Adrenal gland (tissue), 12 donors: ENCODE measurements around the gene NSMCE1. TPM values are rescaled to one million over a fixed set of nuclear protein-coding genes. Genes with fewer than 3 reads are reported as not detected.

Source experiments
- DNase-seq, 7 donors: peaks; one replicate each; pipeline ENCODE4 v3.0.0-alpha.2; 2019 to 2020
- H3K27ac ChIP-seq, 5 donors: fragments of 200-600 bp; sonication (generic) in 4 of 5; 1 replicate in 3 of 5; 2 replicates in 2 of 5; pipeline versions ENCODE4 v1.5.1 to v1.8.0; 2016 to 2020; ENCODE audit warnings: mild to moderate bottlenecking in 1 of 5
- H3K27me3 ChIP-seq: fragments of 200-600 bp; 2 replicates; pipeline ENCODE4 v1.8.0; 2021
- H3K36me3 ChIP-seq, 2 donors: fragments of 200-600 bp; replicated peaks in 1 of 2; 1 replicate in 1 of 2; 2 replicates in 1 of 2; pipeline versions ENCODE4 v1.5.1 to v1.8.0; 2018 to 2022
- H3K4me1 ChIP-seq, 2 donors: fragments of 200-600 bp; replicated peaks in 1 of 2; 1 replicate in 1 of 2; 2 replicates in 1 of 2; pipeline versions ENCODE4 v1.5.1 to v1.8.0; 2018 to 2021
- H3K4me3 ChIP-seq, 4 donors: fragments of 200-600 bp; sonication (generic) in 3 of 4; one replicate each; pipeline ENCODE4 v1.5.1; 2016 to 2018
- H3K9me3 ChIP-seq, 3 donors: fragments of 200-600 bp; sonication (generic) in 1 of 3; replicated peaks in 1 of 3; 1 replicate in 2 of 3; 2 replicates in 1 of 3; pipeline versions ENCODE4 v1.5.1 to v1.8.0; 2016 to 2021
- POLR2A ChIP-seq, 2 donors: fragments of 450-650 bp; IDR thresholded peaks; one replicate each; pipeline ENCODE4 v1.6.1; 2017; ENCODE audit warnings: antibody characterized with exemption in 2 of 2, mild to moderate bottlenecking in 2 of 2, moderate library complexity in 1 of 2
- WGBS, 4 donors: extraction: QIAGEN DNeasy Blood & Tissue Kit in 2 of 4; methylation state at CpG; one replicate each; pipeline versions ENCODE4 v1.1.5 to v1.1.7; 2013 to 2017; 5-methylcytosine and 5-hydroxymethylcytosine counted together
- intact Hi-C, 2 donors: fragments of 100-400 bp; cut with DNase I; formaldehyde crosslinking; loops; one replicate each; pipeline versions ENCODE4 v1.14.1 to v1.15.0; 2022 to 2023
- polyA plus RNA-seq, 3 donors: library from polyadenylated mRNA; stranded (reverse); fragments of 200-250 nt in 2 of 3; fragments of 350-450 nt in 1 of 3; fragmentation: Illumina TruSeq in 1 of 3; extraction: RNeasy Lipid Tissue Mini Kit (QIAGEN cat#74804) in 1 of 3; gene quantifications; one replicate each; pipeline ENCODE4 v1.2.3, GENCODE V29; 2013 to 2014
- total RNA-seq, 9 donors: library from RNA; depleted of rRNA in 4 of 9; stranded (reverse); fragments of >200 nt in 4 of 9; fragments of 120-200 nt in 1 of 9; fragmentation: NEBNext Ultra II Directional in 1 of 9; extraction: Animal tissue kit (Norgen Biotek cat#: 25700) in 1 of 9; gene quantifications; one replicate each; pipeline versions ENCODE4 v1.1.0 to v1.2.4, GENCODE V29; 2013 to 2023
- TF ChIP-seq, protein P1 (sequence below), 6 experiments: fragments of 450-650 bp in 4 of 6; fragments of 200-600 bp in 2 of 6; sonication (generic) in 1 of 6; IDR thresholded peaks; 1 replicate in 5 of 6; 2 replicates in 1 of 6; pipeline versions ENCODE4 v1.5.1 to v1.8.0; 2016 to 2021; ENCODE audit warnings: antibody characterized with exemption in 6 of 6, mild to moderate bottlenecking in 2 of 6, moderate library complexity in 1 of 6
- donor health status: healthy with polysubstance abuse.
- donor health status: Bipolar disorder and iron deficiency.
- donor health status: DM: yes; HTN: yes; CAD: no.
- donor health status: DM: no; HTN: no; CAD: no.
- donor health status: DM: no; HTN: no; CAD: no.
- donor health status: DM: yes; HTN: yes; CAD: no.

Gene NSMCE1
- total and polyA plus RNA-seq, 12 donors: 54.3 to 182 (median 88.1) TPM

DNA sequence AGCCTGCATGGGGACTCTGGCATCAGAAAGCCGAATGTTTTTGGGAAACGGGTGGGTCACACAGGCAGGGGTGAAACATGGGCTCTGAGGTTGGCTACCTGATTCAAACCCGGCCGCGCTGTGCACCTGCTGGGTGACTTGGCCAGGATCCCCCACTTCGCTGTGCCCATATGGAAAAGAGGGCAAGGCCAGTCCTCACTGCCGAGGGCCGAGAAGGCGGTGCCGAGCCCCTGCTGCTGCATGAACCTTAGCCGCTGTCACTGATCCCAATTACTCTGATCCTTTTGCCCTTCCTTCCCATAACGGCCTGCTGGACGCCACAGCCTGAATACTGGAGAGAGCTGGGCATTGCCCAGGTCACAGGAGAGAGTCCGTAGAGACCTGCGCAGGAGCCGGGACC is 47.6 kb downstream of the NSMCE1 start:
- Histone ChIP-seq H3K4me3 (no peak overlapping the region), H3K27me3 (no peaks in the 10 kb centered on the region), H3K9me3 (no peaks in the 10 kb centered on the region), H3K4me1 (no peaks in the 10 kb centered on the region), H3K27ac (no peak overlapping the region), H3K36me3 (peaks cover 0 to 4% of the 10 kb centered on the region in 2 donors)
- intact Hi-C loops: loop anchor here in 1 of 2 donors (10.0 kb wide), 1 partner anchor 244 kb away; no protein-coding TSS in a partner anchor
- WGBS, 4 donors: 91 to 95% (median 93%) methylated on average over 10 to 16 of the region's 16 CpGs
- TF ChIP-seq, protein P1, sequence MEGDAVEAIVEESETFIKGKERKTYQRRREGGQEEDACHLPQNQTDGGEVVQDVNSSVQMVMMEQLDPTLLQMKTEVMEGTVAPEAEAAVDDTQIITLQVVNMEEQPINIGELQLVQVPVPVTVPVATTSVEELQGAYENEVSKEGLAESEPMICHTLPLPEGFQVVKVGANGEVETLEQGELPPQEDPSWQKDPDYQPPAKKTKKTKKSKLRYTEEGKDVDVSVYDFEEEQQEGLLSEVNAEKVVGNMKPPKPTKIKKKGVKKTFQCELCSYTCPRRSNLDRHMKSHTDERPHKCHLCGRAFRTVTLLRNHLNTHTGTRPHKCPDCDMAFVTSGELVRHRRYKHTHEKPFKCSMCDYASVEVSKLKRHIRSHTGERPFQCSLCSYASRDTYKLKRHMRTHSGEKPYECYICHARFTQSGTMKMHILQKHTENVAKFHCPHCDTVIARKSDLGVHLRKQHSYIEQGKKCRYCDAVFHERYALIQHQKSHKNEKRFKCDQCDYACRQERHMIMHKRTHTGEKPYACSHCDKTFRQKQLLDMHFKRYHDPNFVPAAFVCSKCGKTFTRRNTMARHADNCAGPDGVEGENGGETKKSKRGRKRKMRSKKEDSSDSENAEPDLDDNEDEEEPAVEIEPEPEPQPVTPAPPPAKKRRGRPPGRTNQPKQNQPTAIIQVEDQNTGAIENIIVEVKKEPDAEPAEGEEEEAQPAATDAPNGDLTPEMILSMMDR (IDR thresholded peaks at IDR 0.05): no peak
- TF ChIP-seq POLR2A (IDR thresholded peaks at IDR 0.05): no peak
- no peak for DNase-seq

DNA sequence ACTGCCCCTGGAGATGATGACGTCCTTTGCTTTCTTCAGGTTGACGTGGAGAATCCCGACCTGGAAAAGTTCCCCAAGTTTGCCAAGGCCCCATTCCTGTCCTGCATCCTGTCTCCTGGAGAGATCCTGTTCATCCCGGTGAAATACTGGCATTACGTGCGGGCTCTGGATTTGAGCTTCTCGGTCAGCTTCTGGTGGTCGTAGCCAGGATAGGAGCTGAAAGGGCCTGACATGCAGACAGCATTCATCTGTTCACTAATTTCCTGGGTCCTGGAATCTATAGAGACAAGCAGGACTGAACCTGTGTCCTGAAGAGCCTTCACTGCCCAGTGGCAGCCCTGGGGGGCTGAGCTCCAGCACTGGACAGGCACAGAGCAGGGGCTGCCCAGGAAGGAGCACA is 48.0 kb downstream of the NSMCE1 start:
- Histone ChIP-seq H3K4me3 (no peak overlapping the region), H3K27me3 (no peaks in the 10 kb centered on the region), H3K27ac (no peak overlapping the region), H3K4me1 (no peaks in the 10 kb centered on the region), H3K9me3 (no peaks in the 10 kb centered on the region), H3K36me3 (peaks cover 0 to 4% of the 10 kb centered on the region in 2 donors)
- 88 to 94% (median 92%) methylated on average over 3 to 8 of the region's 8 CpGs for WGBS, 4 donors
- TF ChIP-seq, protein P1 (IDR thresholded peaks at IDR 0.05): no peak
- TF ChIP-seq POLR2A (IDR thresholded peaks at IDR 0.05): no peak
- intact Hi-C loops: loop anchor here in 1 of 2 donors (10.0 kb wide), 1 partner anchor 244 kb away; no protein-coding TSS in a partner anchor
- DNase-seq: no peak

DNA sequence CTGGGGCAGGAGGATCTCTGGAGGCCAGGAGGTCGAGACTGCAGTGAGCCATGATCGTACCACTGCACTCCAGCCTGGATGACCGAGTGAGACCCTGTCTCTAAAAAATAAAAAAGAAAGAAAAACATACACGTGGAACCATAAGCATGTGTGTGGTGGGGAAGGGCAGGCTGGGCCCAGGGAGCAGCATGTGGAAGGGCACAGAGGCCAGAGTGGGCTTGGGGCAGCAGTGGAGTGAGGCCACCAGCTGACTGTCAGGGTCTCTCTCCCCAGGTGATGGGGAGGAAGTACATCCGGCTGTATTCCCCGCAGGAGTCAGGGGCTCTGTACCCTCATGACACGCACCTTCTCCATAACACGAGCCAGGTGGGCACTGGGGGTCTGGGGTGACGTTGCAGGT is 48.5 kb downstream of the NSMCE1 start:
- Histone ChIP-seq H3K9me3 (no peaks in the 10 kb centered on the region), H3K4me1 (no peaks in the 10 kb centered on the region), H3K27ac (no peak overlapping the region), H3K27me3 (no peaks in the 10 kb centered on the region), H3K4me3 (no peak overlapping the region), H3K36me3 (peaks cover 0 to 4% of the 10 kb centered on the region in 2 donors)
- intact Hi-C loops: loop anchor here in 1 of 2 donors (10.0 kb wide), 1 partner anchor 245 kb away; no protein-coding TSS in a partner anchor
- WGBS, 4 donors: 85 to 94% (median 92%) methylated on average over 9 of the region's 9 CpGs
- TF ChIP-seq, protein P1 (IDR thresholded peaks at IDR 0.05): no peak
- DNase-seq: no peak

DNA sequence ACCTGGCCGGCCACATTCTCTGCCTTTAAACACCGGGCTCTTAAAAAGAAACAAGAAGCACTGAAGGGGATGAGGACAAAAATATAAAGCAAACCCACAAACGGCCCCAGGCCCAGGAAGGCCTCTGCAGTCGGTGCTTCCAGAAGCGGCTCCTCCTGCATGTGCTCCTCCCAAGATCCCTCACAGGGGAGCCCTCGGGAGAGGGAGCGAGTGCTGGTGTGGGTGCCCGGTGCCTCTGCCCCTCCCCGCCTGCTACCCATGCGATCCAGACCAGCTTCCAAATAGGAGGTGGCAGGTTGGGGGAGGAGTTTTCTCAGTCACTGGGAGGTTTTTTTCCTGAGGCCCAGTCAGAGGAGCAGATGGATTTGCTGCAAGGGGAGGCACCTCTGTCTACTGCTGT is 49.4 kb downstream of the NSMCE1 start:
- Histone ChIP-seq H3K36me3 (peaks cover 0 to 8% of the 10 kb centered on the region in 2 donors), H3K27ac (no peak overlapping the region), H3K4me3 (no peak overlapping the region), H3K9me3 (no peaks in the 10 kb centered on the region), H3K27me3 (no peaks in the 10 kb centered on the region), H3K4me1 (no peaks in the 10 kb centered on the region)
- intact Hi-C loops: no loop called here
- TF ChIP-seq, protein P1 (IDR thresholded peaks at IDR 0.05): no peak
- no peak for TF ChIP-seq POLR2A (IDR thresholded peaks at IDR 0.05)
- WGBS, 4 donors: 78 to 86% (median 83%) methylated on average over 9 to 10 of the region's 10 CpGs
- DNase-seq: no peak
